Activated B cell treated with CpG ODN at 0.5 μM for 24 hours (primary cell): ENCODE measurements around the gene ENAH. TPM values are rescaled to one million over a fixed set of nuclear protein-coding genes. Genes with fewer than 3 reads are reported as not detected.

ENCODE experiments used
- ATAC-seq: fragments of 200-7000 bp; cut with Tn5 transposase; one replicate; pipeline ENCODE4 v1.10.0; 2021; ENCODE audit warnings: low read depth, mild to moderate bottlenecking, moderate library complexity
- CTCF ChIA-PET: fragments of 350-600 bp; sonication (Branson Sonifier 250); formaldehyde crosslinking; loops from one replicate; lab custom pipeline; 2021; ENCODE audit warnings: antibody characterized with exemption; lab: Charles Lee
- POLR2A ChIA-PET: fragments of 350-600 bp; sonication (Branson Sonifier 250); formaldehyde crosslinking; loops from one replicate; lab custom pipeline; 2021; ENCODE audit warnings: antibody characterized with exemption; lab: Charles Lee
- DNase-seq: peaks from one replicate; pipeline ENCODE4 v3.0.0; 2022
- H3K27ac Mint-ChIP-seq: one replicate; pipeline ENCODE4 v1.8.0; 2020; ENCODE audit warnings: mixed read lengths
- H3K27me3 Mint-ChIP-seq: one replicate; pipeline ENCODE4 v1.8.0; 2021; ENCODE audit warnings: mixed read lengths
- H3K36me3 Mint-ChIP-seq: one replicate; pipeline ENCODE4 v1.8.0; 2021; ENCODE audit warnings: low read depth, mixed read lengths
- H3K4me1 Mint-ChIP-seq: one replicate; pipeline ENCODE4 v1.8.0; 2021; ENCODE audit warnings: mixed read lengths
- H3K4me3 Mint-ChIP-seq: one replicate; pipeline ENCODE4 v1.8.0; 2020; ENCODE audit warnings: mild to moderate bottlenecking, mixed read lengths
- H3K9me3 Mint-ChIP-seq: one replicate; pipeline ENCODE4 v1.8.0; 2020; ENCODE audit warnings: mixed read lengths
- CTCF ChIP-seq: fragments of 200-600 bp; IDR thresholded peaks from one replicate; pipeline ENCODE4 v1.8.0; 2022; ENCODE audit warnings: antibody characterized with exemption, mild to moderate bottlenecking
- intact Hi-C: fragments of 100-400 bp; cut with micrococcal nuclease; formaldehyde crosslinking; loops from one replicate; pipeline ENCODE4 v1.15.1; 2024
- total RNA-seq: library from RNA; stranded (reverse); gene quantifications from 2 replicates; pipeline ENCODE4 v1.2.3, GENCODE V29; 2022

The ENAH gene
- total RNA-seq, 1 donor from 2014 or later, result 1.2 TPM

DNA sequence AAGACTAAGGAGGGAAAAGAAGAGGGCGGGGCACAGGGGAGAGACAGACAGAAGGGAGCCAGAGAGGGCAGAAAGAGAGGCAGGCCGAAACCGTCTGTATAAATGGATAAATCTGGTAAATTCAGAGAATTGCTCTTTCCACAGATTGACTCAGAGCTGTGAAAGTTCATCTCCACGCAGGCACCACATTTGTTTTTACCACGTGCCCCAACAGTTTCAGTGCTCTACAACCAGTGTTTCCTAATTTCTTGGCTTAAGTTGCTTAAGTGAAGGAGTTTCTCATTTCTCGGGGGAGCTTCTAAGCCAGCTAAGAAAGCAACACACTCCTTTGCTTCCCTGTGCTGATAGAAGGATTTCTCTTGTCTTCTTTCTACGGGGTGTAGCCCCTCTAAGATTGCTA, 87.1 kb downstream of the ENAH start:
- H3K36me3 Mint-ChIP-seq, result no peaks in the 10 kb centered on the region
- H3K4me3 Mint-ChIP-seq, result no peak overlapping the region
- no peaks in the 10 kb centered on the region for H3K9me3 Mint-ChIP-seq
- no peak overlapping the region for H3K27ac Mint-ChIP-seq
- no peak for ATAC-seq
- no peak for DNase-seq
- ChIA-PET POLR2A (no interaction called here), CTCF (interaction anchor here (0.6 kb wide), 1 partner anchor 55 kb away, joined by 3 read pairs; no protein-coding TSS in a partner anchor)
- intact Hi-C loops, result no loop called here
- no peak for TF ChIP-seq CTCF
- no peaks in the 10 kb centered on the region for H3K4me1 Mint-ChIP-seq
- H3K27me3 Mint-ChIP-seq, result no peaks in the 10 kb centered on the region

DNA sequence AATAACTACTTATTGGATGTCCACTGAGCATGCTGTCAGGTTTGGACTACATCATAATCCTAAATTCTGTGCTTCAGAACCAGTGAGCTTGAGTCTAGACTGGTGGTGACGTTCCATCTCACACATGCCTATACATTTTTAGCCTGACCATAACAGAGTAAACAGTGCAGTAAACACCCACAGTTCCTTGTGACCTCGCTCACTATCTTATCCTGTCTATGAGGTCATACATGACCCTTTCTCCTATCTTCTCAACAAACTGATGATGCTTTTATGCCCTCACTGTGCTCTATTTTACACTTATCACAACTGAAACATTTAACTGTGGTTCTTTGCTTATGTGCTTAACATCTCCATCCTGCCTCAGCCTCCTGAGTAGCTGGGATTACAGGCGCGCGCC, 91.2 kb downstream of the ENAH start:
- no peak overlapping the region for H3K4me3 Mint-ChIP-seq
- CTCF ChIA-PET, result no interaction called here
- intact Hi-C loops, result no loop called here
- TF ChIP-seq CTCF, result no peak
- POLR2A ChIA-PET, result no interaction called here
- H3K4me1 Mint-ChIP-seq, result no peaks in the 10 kb centered on the region
- DNase-seq, result no peak
- H3K36me3 Mint-ChIP-seq, result no peaks in the 10 kb centered on the region
- no peak overlapping the region for H3K27ac Mint-ChIP-seq
- no peak for ATAC-seq
- peaks cover 6% of the 10 kb centered on the region for H3K27me3 Mint-ChIP-seq
- no peaks in the 10 kb centered on the region for H3K9me3 Mint-ChIP-seq

DNA sequence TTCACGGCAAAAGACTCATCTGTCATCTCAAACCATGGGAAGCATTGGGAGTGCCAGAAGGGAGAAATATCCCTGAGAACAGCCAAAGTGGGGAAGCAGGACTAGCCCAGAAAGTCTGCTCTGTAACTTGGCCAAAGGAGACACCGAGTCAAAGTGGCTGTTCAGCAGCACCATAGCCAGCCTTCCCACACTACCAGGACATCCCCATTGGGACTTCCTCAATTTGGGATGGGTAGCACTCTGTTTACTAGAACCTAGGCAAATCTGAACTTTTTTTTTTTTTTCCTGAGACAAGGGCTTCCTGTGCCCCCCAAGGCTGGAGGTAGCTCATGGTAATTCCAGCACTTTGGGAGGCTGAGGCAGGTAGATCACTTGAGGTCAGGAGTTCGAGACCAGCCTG, 93.0 kb downstream of the ENAH start:
- ChIA-PET CTCF (no interaction called here), POLR2A (no interaction called here)
- Mint-ChIP-seq H3K9me3 (no peaks in the 10 kb centered on the region), H3K27me3 (peaks cover 6% of the 10 kb centered on the region), H3K4me1 (no peaks in the 10 kb centered on the region), H3K27ac (no peak overlapping the region), H3K36me3 (no peaks in the 10 kb centered on the region), H3K4me3 (no peak overlapping the region)
- ATAC-seq (no peak), DNase-seq (no peak)
- intact Hi-C loops, result loop anchor here (10.0 kb wide), 1 partner anchor 95 kb away; the partner anchor contains the start of gene ENAH
- no peak for TF ChIP-seq CTCF

DNA sequence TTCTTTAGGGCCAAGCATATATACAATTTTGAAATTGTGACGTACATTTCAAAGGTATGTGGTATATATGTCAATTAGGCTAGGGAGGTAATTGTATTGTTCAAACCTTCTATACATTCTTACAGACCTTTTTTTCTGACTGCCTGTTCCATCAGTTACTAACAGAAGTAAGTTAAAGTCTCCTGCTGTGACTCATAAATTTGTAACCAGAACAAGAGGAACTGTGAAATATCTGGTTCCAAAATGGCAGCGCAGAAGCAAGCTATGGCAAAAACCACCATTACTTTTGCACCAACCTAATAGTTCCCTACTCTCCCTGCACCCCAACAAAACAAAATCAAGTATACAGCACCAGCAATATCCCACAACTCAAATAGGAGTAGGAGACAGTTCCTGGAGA, 93.6 kb downstream of the ENAH start:
- POLR2A ChIA-PET, result no interaction called here
- no peaks in the 10 kb centered on the region for H3K36me3 Mint-ChIP-seq
- H3K9me3 Mint-ChIP-seq, result no peaks in the 10 kb centered on the region
- ATAC-seq (no peak), DNase-seq (no peak)
- H3K4me1 Mint-ChIP-seq, result no peaks in the 10 kb centered on the region
- no peak overlapping the region for H3K27ac Mint-ChIP-seq
- no peak overlapping the region for H3K4me3 Mint-ChIP-seq
- intact Hi-C loops, result loop anchor here (10.0 kb wide), 1 partner anchor 95 kb away; the partner anchor contains the start of gene ENAH
- H3K27me3 Mint-ChIP-seq, result peaks cover 6% of the 10 kb centered on the region
- no peak for TF ChIP-seq CTCF
- CTCF ChIA-PET, result no interaction called here

DNA sequence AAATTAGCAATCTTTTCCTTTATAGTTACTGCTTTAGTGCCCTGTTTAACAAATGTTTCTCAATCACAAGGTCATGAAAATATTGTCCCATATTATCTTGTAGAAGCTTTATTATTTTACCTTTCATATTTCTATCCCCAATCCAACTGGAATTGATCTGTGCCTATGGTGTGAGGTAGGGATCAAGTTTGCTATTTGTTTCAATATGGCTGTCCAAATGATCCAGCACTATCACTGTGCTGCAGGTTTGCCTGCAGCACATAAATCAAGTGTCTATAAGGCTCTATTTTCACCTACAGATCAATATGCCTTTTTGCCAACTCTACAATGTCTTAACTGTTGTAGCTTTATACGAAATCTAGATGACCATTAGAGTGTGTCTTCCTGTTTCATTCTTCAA, 96.2 kb downstream of the ENAH start:
- H3K4me1 Mint-ChIP-seq, result no peaks in the 10 kb centered on the region
- no peaks in the 10 kb centered on the region for H3K9me3 Mint-ChIP-seq
- intact Hi-C loops, result loop anchor here (10.0 kb wide), 1 partner anchor 98 kb away; the partner anchor contains the start of gene ENAH
- no peak for DNase-seq
- no peak for TF ChIP-seq CTCF
- no peaks in the 10 kb centered on the region for H3K36me3 Mint-ChIP-seq
- H3K4me3 Mint-ChIP-seq, result no peak overlapping the region
- CTCF ChIA-PET, result interaction anchor here (1.0 kb wide), 1 partner anchor 82 kb away, joined by 3 read pairs; no protein-coding TSS in a partner anchor
- H3K27ac Mint-ChIP-seq, result no peak overlapping the region
- ATAC-seq, result no peak
- H3K27me3 Mint-ChIP-seq, result peaks cover 8% of the 10 kb centered on the region
- POLR2A ChIA-PET, result no interaction called here
